ENCODE measurements around the gene EZR. TPM values are rescaled to one million over a fixed set of nuclear protein-coding genes. Genes with fewer than 3 reads are reported as not detected.
A peak's percentile ranks its signal among the peaks of the same experiment; 100 is the strongest.

The EZR gene
- total and polyA plus RNA-seq, 2 of the 8 experiments (the other 6 are each of a cell fraction or from before 2014, with no cell fraction given) = 122 to 286 TPM

GRCh38 chr6:158752613-158753012, 66.6 kb downstream of the EZR start:
- H2BK20ac ChIP-seq (ENCODE audit: low read length) = no peak overlapping the region
- H3K27me3 ChIP-seq (replicated peaks in 1 of 4; ENCODE audit: control insufficient read depth in 3 of 4, extremely low read depth in 1 of 4, insufficient read depth in 3 of 4, low read length in 3 of 4) = no peaks in the 10 kb centered on the region; a peak in 2 of 7 replicates
- H3K23me2 ChIP-seq (ENCODE audit: low read depth, low read length) = no peaks in the 10 kb centered on the region
- no peak overlapping the region for H2BK120ac ChIP-seq (replicated peaks; ENCODE audit: low read depth, low read length)
- H3K56ac ChIP-seq (replicated peaks; ENCODE audit: insufficient read length, low read depth, low read length) = no peak overlapping the region
- no peak for DNase-seq (ENCODE audit: low read depth in 1 of 2, low spot score in 2 of 2)
- no peak overlapping the region for H4K91ac ChIP-seq (replicated peaks; ENCODE audit: insufficient read length, low read length)
- no peak overlapping the region for H2BK15ac ChIP-seq (ENCODE audit: low read length)
- no peak overlapping the region for H3K4me3 ChIP-seq (ENCODE audit: extremely low read depth in 1 of 4, insufficient read depth in 2 of 4, low read depth in 3 of 4, low read length in 4 of 4)
- CTCF ChIA-PET (ENCODE audit: partially characterized antibody) = interaction anchor here (0.6 to 2.9 kb wide), 12 partner anchors 10 to 220 kb away, joined by 3 to 11 read pairs (median 4); no protein-coding TSS in a partner anchor
- no peak overlapping the region for H3K18ac ChIP-seq (ENCODE audit: extremely low read depth, low read length)
- H2AFZ ChIP-seq (ENCODE audit: low read length) = no peak overlapping the region
- H3K4me2 ChIP-seq (ENCODE audit: insufficient read depth in 1 of 2, low read depth in 2 of 2, low read length in 2 of 2) = no peak overlapping the region; a peak in 1 of 4 replicates
- H3K79me2 ChIP-seq (ENCODE audit: control insufficient read depth in 1 of 2, insufficient read depth in 2 of 2, low read length in 2 of 2) = no peaks in the 10 kb centered on the region
- no peaks in the 10 kb centered on the region for H3K9me3 ChIP-seq (ENCODE audit: insufficient read depth in 2 of 2, low read depth in 1 of 2, low read length in 1 of 2)
- WGBS, 2 experiments (ENCODE audit: extremely low coverage in 1 of 2, insufficient coverage in 1 of 2, insufficient read length in 1 of 2, insufficient replicate concordance in 2 of 2, low coverage in 1 of 2, low lambda C conversion rate in 2 of 2, missing lambda C conversion rate in 1 of 2) = 42% methylated on average over 3 of the region's 3 CpGs; no CpG with 5 or more reads in 1 of the 2 experiments
- H3K27ac ChIP-seq (ENCODE audit: low read depth, low read length) = no peak overlapping the region
- no peak overlapping the region for H2BK5ac ChIP-seq (ENCODE audit: low read depth, low read length)
- no peak overlapping the region for H3K4ac ChIP-seq (replicated peaks; ENCODE audit: insufficient read length, low read depth, low read length)
- H3K36me3 ChIP-seq (ENCODE audit: control insufficient read depth in 2 of 4, insufficient read depth in 4 of 4, low read length in 3 of 4) = no peaks in the 10 kb centered on the region
- 0 out of 2 replicates have a peak overlapping the region, but pooled peaks have one; percentile 63 for H4K8ac ChIP-seq (ENCODE audit: extremely low read depth, insufficient read depth, low read length)
- FAIRE-seq = no peak
- no peak overlapping the region for H3K9ac ChIP-seq (replicated peaks in 1 of 4; ENCODE audit: extremely low read depth in 1 of 4, low read depth in 3 of 4, low read length in 3 of 4)
- no peaks in the 10 kb centered on the region for H3K79me1 ChIP-seq (ENCODE audit: low read depth, low read length)
- peaks cover 0 to 7% (median under 1%) of the 10 kb centered on the region in 4 experiments; a peak in 3 of 7 replicates for H3K4me1 ChIP-seq (replicated peaks in 1 of 4; ENCODE audit: control insufficient read depth in 3 of 4, insufficient read depth in 4 of 4, low read length in 3 of 4)
- H2AK5ac ChIP-seq (ENCODE audit: low read depth, low read length) = no peak overlapping the region
- H2BK12ac ChIP-seq (ENCODE audit: low read depth, low read length) = no peak overlapping the region
- no peak overlapping the region for H3K14ac ChIP-seq (ENCODE audit: insufficient read length)
- no peaks in the 10 kb centered on the region for H4K20me1 ChIP-seq (replicated peaks in 1 of 2; ENCODE audit: control insufficient read depth in 1 of 2, insufficient read depth in 2 of 2, low read length in 2 of 2)
- peak; percentile 29 to 39 (median 30) for TF ChIP-seq CTCF (IDR thresholded peaks at IDR 0.05; ENCODE audit: control extremely low read depth in 1 of 3, insufficient read depth in 1 of 3, low read depth in 1 of 3, low read length in 3 of 3)
- TF ChIP-seq RAD21 (IDR thresholded peaks at IDR 0.05 in 1 of 2, conservative IDR thresholded peaks at IDR 0.05 in 1 of 2; ENCODE audit: low read depth in 2 of 2, low read length in 2 of 2) = peak; percentile 46 to 54
- TF ChIP-seq CREB1 (IDR thresholded peaks at IDR 0.05) = peak; percentile 55
- TF ChIP-seq RBBP5 (IDR thresholded peaks at IDR 0.05; ENCODE audit: borderline replicate concordance, low read depth, low read length) = no peak
- no peak for TF ChIP-seq SAP30 (IDR thresholded peaks at IDR 0.05; ENCODE audit: insufficient read depth, insufficient replicate concordance, low read length)
- 0 out of 4 replicates have a peak, but pooled peaks of 1 of the 2 experiments have one; percentile 24 for TF ChIP-seq SIN3A (conservative IDR thresholded peaks at IDR 0.05 in 1 of 2, IDR thresholded peaks at IDR 0.05 in 1 of 2; ENCODE audit: low read depth in 1 of 2, low read length in 2 of 2)
- TF ChIP-seq TCF12 (IDR thresholded peaks at IDR 0.05; ENCODE audit: low read depth, low read length) = 0 out of 2 replicates have a peak, but pooled peaks have one; percentile 69
- no peak overlapping the region for H4K5ac ChIP-seq (ENCODE audit: insufficient read length, low read depth, low read length)
- POLR2A ChIA-PET (ENCODE audit: partially characterized antibody) = interaction anchor here (2.1 to 2.5 kb wide), 2 partner anchors 10 to 13 kb away, joined by 10 to 11 read pairs; no protein-coding TSS in a partner anchor
- no peak overlapping the region for H3K23ac ChIP-seq (ENCODE audit: insufficient read length)
